ENCODE data around the gene NAALAD2.
"Not testable (repeated sequence)": the region's sequence is repeated elsewhere in the genome, so short reads cannot be mapped to it uniquely, and the experiment has no call there.

NAALAD2 gene

GRCh38 chr11:90197377-90197776 lies 62.9 kb downstream of the NAALAD2 start:
- DNase-seq: no peak

- DNase-seq: no peak
Measured at GRCh38 chr11:90202342-90202741, 67.9 kb downstream of the NAALAD2 start.

- DNase-seq: no peak
Measured at GRCh38 chr11:90204407-90204806, 69.9 kb downstream of the NAALAD2 start.

- DNase-seq: peak; percentile 77
Measured at GRCh38 chr11:90204832-90205646, 70.6 kb downstream of the NAALAD2 start.

GRCh38 chr11:90207992-90208391 lies 73.5 kb downstream of the NAALAD2 start:
- DNase-seq: not testable (repeated sequence)

GRCh38 chr11:90208857-90209256 lies 74.4 kb downstream of the NAALAD2 start:
- no peak for DNase-seq

GRCh38 chr11:90213322-90213721 lies 78.9 kb downstream of the NAALAD2 start:
- DNase-seq: no peak

GRCh38 chr11:90216611-90217010 lies 82.1 kb downstream of the NAALAD2 start:
- DNase-seq: no peak

GRCh38 chr11:90218606-90219005 lies 84.1 kb downstream of the NAALAD2 start:
- DNase-seq: no peak

- no peak for DNase-seq
Measured at GRCh38 chr11:90219438-90219837, 85.0 kb downstream of the NAALAD2 start.

GRCh38 chr11:90220391-90220790 lies 85.9 kb downstream of the NAALAD2 start:
- no peak for DNase-seq

- DNase-seq: peak; percentile 28
Measured at GRCh38 chr11:90221803-90222458, 87.5 kb downstream of the NAALAD2 start.

- DNase-seq: peak; percentile 93
Measured at GRCh38 chr11:90222459-90223247, 88.2 kb downstream of the NAALAD2 start, which contains the start of gene CHORDC1. Gene CHORDC1, minus strand, starts transcription at chr11:90223049. Its CDS starts 95 bp downstream, at chr11:90222954.

- DNase-seq: no peak
Measured at GRCh38 chr11:90223248-90223585, 88.8 kb downstream of the NAALAD2 start.

GRCh38 chr11:90228056-90228455 lies 93.6 kb downstream of the NAALAD2 start:
- DNase-seq: no peak

- DNase-seq: no peak
Measured at GRCh38 chr11:90229791-90230190, 95.3 kb downstream of the NAALAD2 start.

GRCh38 chr11:90234977-90235376 lies 100.5 kb downstream of the NAALAD2 start:
- no peak for DNase-seq

GRCh38 chr11:90235526-90235925 lies 101.1 kb downstream of the NAALAD2 start:
- DNase-seq: no peak

GRCh38 chr11:90237004-90237403 lies 102.5 kb downstream of the NAALAD2 start:
- no peak for DNase-seq

GRCh38 chr11:90239967-90240636 lies 105.6 kb downstream of the NAALAD2 start:
- not testable (repeated sequence) for DNase-seq

- no peak for DNase-seq
Measured at GRCh38 chr11:90241414-90241813, 107.0 kb downstream of the NAALAD2 start.
